HepG2 (cell line): ENCODE data around the gene SEMA7A. TPM values are rescaled to one million over a fixed set of nuclear protein-coding genes. Genes with fewer than 3 reads are reported as not detected.

Experiments
- CBFB ChIP-seq: sonication (generic); formaldehyde crosslinking; IDR thresholded peaks from 2 replicates; pipeline ENCODE4 v1.4.0; 2020; ENCODE audit warnings: missing genetic modification reagents
- CENPBD1 ChIP-seq: sonication (generic); formaldehyde crosslinking; IDR thresholded peaks from 2 replicates; pipeline ENCODE4 v1.8.0; 2022; ENCODE audit warnings: missing genetic modification reagents, low read depth, mild to moderate bottlenecking, borderline replicate concordance
- FOXA3 ChIP-seq: IDR thresholded peaks from 2 replicates; pipeline ENCODE4 v1.6.1; 2016; ENCODE audit warnings: missing genetic modification reagents, missing compliant biosample characterization
- HDAC2 ChIP-seq: sonication (generic); formaldehyde crosslinking; IDR thresholded peaks from 2 replicates; pipeline ENCODE4 v1.4.0; 2020; ENCODE audit warnings: missing genetic modification reagents
- NFIB ChIP-seq: sonication (generic); formaldehyde crosslinking; IDR thresholded peaks from 2 replicates; pipeline ENCODE4 v1.9.0; 2021; ENCODE audit warnings: missing genetic modification reagents, mild to moderate bottlenecking, borderline replicate concordance
- RBM39 ChIP-seq: fragments of 200-400 bp; formaldehyde crosslinking; IDR thresholded peaks from one replicate; pipeline ENCODE4 v1.6.1; 2018; ENCODE audit warnings: antibody characterized with exemption, mild to moderate bottlenecking, low read depth, low read length; ENCODE audit not compliant: poor library complexity, severe bottlenecking
- TARDBP ChIP-seq: sonication (generic); formaldehyde crosslinking; IDR thresholded peaks from 2 replicates; pipeline ENCODE4 v1.8.0; 2022; ENCODE audit warnings: mild to moderate bottlenecking, missing genetic modification reagents
- ZFP82 ChIP-seq: sonication (generic); formaldehyde crosslinking; IDR thresholded peaks from 2 replicates; pipeline ENCODE4 v1.5.1; 2020; ENCODE audit warnings: mild to moderate bottlenecking, missing genetic modification reagents, borderline replicate concordance
- ZNF234 ChIP-seq: sonication (generic); formaldehyde crosslinking; conservative IDR thresholded peaks from 2 replicates; pipeline ENCODE4 v1.5.1; 2020; ENCODE audit warnings: mild to moderate bottlenecking, missing genetic modification reagents
- ZNF275 ChIP-seq: sonication (generic); formaldehyde crosslinking; IDR thresholded peaks from 2 replicates; pipeline ENCODE4 v1.8.0; 2022; ENCODE audit warnings: missing genetic modification reagents, mild to moderate bottlenecking, inconsistent platforms, borderline replicate concordance
- ZNF335 ChIP-seq: sonication (generic); formaldehyde crosslinking; IDR thresholded peaks from 2 replicates; pipeline ENCODE4 v1.4.0; 2020; ENCODE audit warnings: missing genetic modification reagents
- ZNF556 ChIP-seq: sonication (generic); formaldehyde crosslinking; IDR thresholded peaks from 2 replicates; pipeline ENCODE4 v1.4.0; 2020; ENCODE audit warnings: mild to moderate bottlenecking, missing genetic modification reagents, borderline replicate concordance
- ZNF577 ChIP-seq: sonication (generic); formaldehyde crosslinking; IDR thresholded peaks from 2 replicates; pipeline ENCODE4 v1.4.0; 2020; ENCODE audit warnings: mild to moderate bottlenecking, low read depth, missing genetic modification reagents, borderline replicate concordance
- ZNF670 ChIP-seq: sonication (generic); formaldehyde crosslinking; IDR thresholded peaks from 2 replicates; pipeline ENCODE4 v1.8.0; 2022; ENCODE audit warnings: mild to moderate bottlenecking, missing genetic modification reagents, borderline replicate concordance
- ZNF816 ChIP-seq: sonication (generic); formaldehyde crosslinking; IDR thresholded peaks from 2 replicates; pipeline ENCODE4 v1.8.0; 2022; ENCODE audit warnings: missing genetic modification reagents, mild to moderate bottlenecking, borderline replicate concordance
- polyA plus RNA-seq, 8 experiments: library from polyadenylated mRNA; depleted of rRNA in 3 of 8; stranded (reverse) in 7 of 8; unstranded in 1 of 8; fragments of >200 nt; fragmentation: Illumina TruSeq in 4 of 8; extraction: Trizol in 4 of 8; gene quantifications; 2 replicates each; pipeline versions ENCODE4 v1.2.1 to v1.2.3, GENCODE V29; 2011 to 2016; ENCODE audit warnings: low read depth in 4 of 8, missing spikeins in 1 of 8, mixed read lengths in 1 of 8; ENCODE audit not compliant: insufficient read depth in 1 of 8
- total RNA-seq, 5 experiments: library from RNA; depleted of rRNA; stranded (reverse); fragments of >200 nt; fragmentation: Illumina TruSeq; extraction: Trizol; gene quantifications; 2 replicates each; pipeline ENCODE4 v1.2.3, GENCODE V29; 2016; ENCODE audit warnings: low read depth in 1 of 5
- TF ChIP-seq, protein P1 (sequence below): sonication (generic); formaldehyde crosslinking; IDR thresholded peaks from 2 replicates; pipeline ENCODE4 v1.8.0; 2022; ENCODE audit warnings: missing genetic modification reagents, mild to moderate bottlenecking, moderate library complexity, borderline replicate concordance
- TF ChIP-seq, protein P2 (sequence below): sonication (generic); formaldehyde crosslinking; IDR thresholded peaks from 2 replicates; pipeline ENCODE4 v1.4.0; 2020; ENCODE audit warnings: missing genetic modification reagents
- TF ChIP-seq, protein P3 (sequence below): sonication (generic); formaldehyde crosslinking; IDR thresholded peaks from 2 replicates; pipeline ENCODE4 v1.4.0; 2020; ENCODE audit warnings: missing genetic modification reagents, mild to moderate bottlenecking, borderline replicate concordance

Gene SEMA7A
- total and polyA plus RNA-seq, 2 of the 13 experiments (the other 11 are each of a cell fraction or from before 2014, with no cell fraction given), result 9.0 to 15.8 TPM

- TF ChIP-seq ZNF816 (peak; percentile 62; the same call in 1 of the 2 replicates), RBM39 (peak; percentile 69), ZNF234 (CRISPR knock-in tag) (no peak), ZNF556 (CRISPR knock-in tag) (no peak; the same call in 1 of the 2 replicates), ZNF670 (CRISPR knock-in tag) (no peak; the same call in 1 of the 2 replicates), ZNF275 (peak; percentile 92; the same call in 1 of the 2 replicates), CENPBD1 (CRISPR knock-in tag) (0 out of 2 replicates have a peak, but pooled peaks have one; percentile 16), TARDBP (CRISPR knock-in tag) (peak; percentile 85; the same call in 1 of the 2 replicates), CBFB (CRISPR knock-in tag) (peak; percentile 68; the same call in 1 of the 2 replicates), NFIB (no peak), ZFP82 (CRISPR knock-in tag) (peak; percentile 90), ZNF577 (CRISPR knock-in tag) (no peak), HDAC2 (CRISPR knock-in tag) (peak; percentile 81), ZNF335 (CRISPR knock-in tag) (no peak; the same call in 1 of the 2 replicates), FOXA3 (peak; percentile 93)
- TF ChIP-seq, protein P1, sequence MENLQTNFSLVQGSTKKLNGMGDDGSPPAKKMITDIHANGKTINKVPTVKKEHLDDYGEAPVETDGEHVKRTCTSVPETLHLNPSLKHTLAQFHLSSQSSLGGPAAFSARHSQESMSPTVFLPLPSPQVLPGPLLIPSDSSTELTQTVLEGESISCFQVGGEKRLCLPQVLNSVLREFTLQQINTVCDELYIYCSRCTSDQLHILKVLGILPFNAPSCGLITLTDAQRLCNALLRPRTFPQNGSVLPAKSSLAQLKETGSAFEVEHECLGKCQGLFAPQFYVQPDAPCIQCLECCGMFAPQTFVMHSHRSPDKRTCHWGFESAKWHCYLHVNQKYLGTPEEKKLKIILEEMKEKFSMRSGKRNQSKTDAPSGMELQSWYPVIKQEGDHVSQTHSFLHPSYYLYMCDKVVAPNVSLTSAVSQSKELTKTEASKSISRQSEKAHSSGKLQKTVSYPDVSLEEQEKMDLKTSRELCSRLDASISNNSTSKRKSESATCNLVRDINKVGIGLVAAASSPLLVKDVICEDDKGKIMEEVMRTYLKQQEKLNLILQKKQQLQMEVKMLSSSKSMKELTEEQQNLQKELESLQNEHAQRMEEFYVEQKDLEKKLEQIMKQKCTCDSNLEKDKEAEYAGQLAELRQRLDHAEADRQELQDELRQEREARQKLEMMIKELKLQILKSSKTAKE (CRISPR knock-in tag), result no peak
- TF ChIP-seq, protein P2, sequence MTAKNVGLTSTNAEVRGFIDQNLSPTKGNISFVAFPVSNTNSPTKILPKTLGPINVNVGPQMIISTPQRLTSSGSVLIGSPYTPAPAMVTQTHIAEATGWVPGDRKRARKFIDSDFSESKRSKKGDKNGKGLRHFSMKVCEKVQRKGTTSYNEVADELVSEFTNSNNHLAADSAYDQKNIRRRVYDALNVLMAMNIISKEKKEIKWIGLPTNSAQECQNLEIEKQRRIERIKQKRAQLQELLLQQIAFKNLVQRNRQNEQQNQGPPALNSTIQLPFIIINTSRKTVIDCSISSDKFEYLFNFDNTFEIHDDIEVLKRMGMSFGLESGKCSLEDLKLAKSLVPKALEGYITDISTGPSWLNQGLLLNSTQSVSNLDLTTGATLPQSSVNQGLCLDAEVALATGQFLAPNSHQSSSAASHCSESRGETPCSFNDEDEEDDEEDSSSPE (CRISPR knock-in tag), result peak; percentile 84; the same call in 1 of the 2 replicates
- TF ChIP-seq, protein P3, sequence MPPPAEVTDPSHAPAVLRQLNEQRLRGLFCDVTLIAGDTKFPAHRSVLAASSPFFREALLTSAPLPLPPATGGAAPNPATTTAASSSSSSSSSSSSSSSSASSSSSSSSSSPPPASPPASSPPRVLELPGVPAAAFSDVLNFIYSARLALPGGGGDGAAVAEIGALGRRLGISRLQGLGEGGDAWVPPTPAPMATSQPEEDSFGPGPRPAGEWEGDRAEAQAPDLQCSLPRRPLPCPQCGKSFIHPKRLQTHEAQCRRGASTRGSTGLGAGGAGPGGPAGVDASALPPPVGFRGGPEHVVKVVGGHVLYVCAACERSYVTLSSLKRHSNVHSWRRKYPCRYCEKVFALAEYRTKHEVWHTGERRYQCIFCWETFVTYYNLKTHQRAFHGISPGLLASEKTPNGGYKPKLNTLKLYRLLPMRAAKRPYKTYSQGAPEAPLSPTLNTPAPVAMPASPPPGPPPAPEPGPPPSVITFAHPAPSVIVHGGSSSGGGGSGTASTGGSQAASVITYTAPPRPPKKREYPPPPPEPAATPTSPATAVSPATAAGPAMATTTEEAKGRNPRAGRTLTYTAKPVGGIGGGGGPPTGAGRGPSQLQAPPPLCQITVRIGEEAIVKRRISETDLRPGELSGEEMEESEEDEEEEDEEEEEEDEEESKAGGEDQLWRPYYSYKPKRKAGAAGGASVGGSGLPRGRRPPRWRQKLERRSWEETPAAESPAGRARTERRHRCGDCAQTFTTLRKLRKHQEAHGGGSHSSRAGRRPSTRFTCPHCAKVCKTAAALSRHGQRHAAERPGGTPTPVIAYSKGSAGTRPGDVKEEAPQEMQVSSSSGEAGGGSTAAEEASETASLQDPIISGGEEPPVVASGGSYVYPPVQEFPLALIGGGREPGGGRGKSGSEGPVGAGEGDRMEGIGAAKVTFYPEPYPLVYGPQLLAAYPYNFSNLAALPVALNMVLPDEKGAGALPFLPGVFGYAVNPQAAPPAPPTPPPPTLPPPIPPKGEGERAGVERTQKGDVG, result peak; percentile 62; the same call in 1 of the 2 replicates
Observed at GRCh38 chr15:74460871-74461846, 27.4 kb upstream of the SEMA7A start, which contains the start of gene UBL7 (continued).
